Measurements from ENCODE around the gene GSTT2. TPM values are rescaled to one million over a fixed set of nuclear protein-coding genes. Genes with fewer than 3 reads are reported as not detected.
"Not testable (repeated sequence)": the region's sequence is repeated elsewhere in the genome, so short reads cannot be mapped to it uniquely, and the experiment has no call there.

GSTT2 gene
- 0.41 TPM for total RNA-seq

- FAIRE-seq; DNase-seq (ENCODE audit: low spot score in 2 of 2): not testable (repeated sequence)
Observed at GRCh38 chr22:23979557-23980240, at the start of gene GSTT2. Gene GSTT2 (plus strand): TSS chr22:23980134.

GRCh38 chr22:23938328-23939016, 41.5 kb upstream of the GSTT2 start:
- FAIRE-seq (no peak), DNase-seq (ENCODE audit: low spot score in 2 of 2) (no peak)

- no peak for FAIRE-seq
- DNase-seq (ENCODE audit: low spot score in 2 of 2) = no peak
Observed at GRCh38 chr22:23939017-23939357, 40.9 kb upstream of the GSTT2 start.

GRCh38 chr22:23940166-23940565, 39.8 kb upstream of the GSTT2 start:
- FAIRE-seq; DNase-seq (ENCODE audit: low spot score in 2 of 2): not testable (repeated sequence)

- not testable (repeated sequence) for FAIRE-seq
Observed at GRCh38 chr22:23947391-23947790, 32.5 kb upstream of the GSTT2 start.

DNA sequence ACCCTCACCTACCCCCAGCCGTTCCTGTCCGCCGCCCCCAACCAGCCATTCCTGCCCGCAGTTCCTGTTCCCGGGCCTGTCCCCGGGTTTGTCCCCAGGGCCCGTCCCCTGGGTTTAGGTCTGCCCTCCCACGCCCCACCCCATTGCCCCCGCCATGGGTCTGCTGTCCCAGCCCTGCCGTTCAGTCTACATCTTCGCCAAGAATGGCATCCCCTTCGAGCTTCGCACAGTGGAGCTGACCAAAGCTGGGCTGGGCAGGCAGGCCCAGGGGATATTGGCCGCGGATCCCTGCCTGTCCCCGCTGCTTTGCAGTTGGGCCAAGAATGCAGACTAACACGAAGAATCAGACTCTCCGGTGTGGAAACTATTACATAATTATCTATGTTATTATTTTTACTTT, 30.2 kb upstream of the GSTT2 start:
- FAIRE-seq; DNase-seq (ENCODE audit: low spot score in 2 of 2): not testable (repeated sequence)

More at GRCh38 chr22:23947391-23947790, 32.5 kb upstream of the GSTT2 start:
- not testable (repeated sequence) for DNase-seq (ENCODE audit: low spot score in 2 of 2)

DNA sequence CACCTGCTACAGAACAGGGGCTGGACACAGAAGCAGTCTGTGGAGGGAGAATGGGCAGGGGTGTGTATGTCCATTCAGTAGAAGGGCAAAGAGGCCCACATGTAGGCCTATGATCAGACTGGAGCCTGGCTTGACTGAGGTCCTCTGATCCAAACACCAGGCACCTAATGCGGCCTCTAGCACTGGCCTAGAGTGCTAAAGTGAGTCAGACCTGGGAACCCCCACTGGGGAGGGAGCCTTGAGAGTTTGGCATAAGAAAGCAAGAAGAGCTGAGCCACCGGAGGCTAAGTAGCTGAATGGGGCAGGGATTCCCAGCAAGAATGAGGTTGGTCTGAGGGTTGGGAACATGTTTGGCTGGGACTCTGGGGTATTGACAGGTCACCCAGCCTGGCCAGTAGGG, 28.6 kb upstream of the GSTT2 start:
- not testable (repeated sequence) for FAIRE-seq; DNase-seq (ENCODE audit: low spot score in 2 of 2)

- FAIRE-seq; DNase-seq (ENCODE audit: low spot score in 2 of 2): not testable (repeated sequence)
Observed at GRCh38 chr22:23952794-23953405, 27.0 kb upstream of the GSTT2 start.

- not testable (repeated sequence) for DNase-seq (ENCODE audit: low spot score in 2 of 2); FAIRE-seq
Observed at GRCh38 chr22:23953485-23953884, 26.4 kb upstream of the GSTT2 start.

GRCh38 chr22:23954193-23954990, 25.5 kb upstream of the GSTT2 start:
- not testable (repeated sequence) for DNase-seq (ENCODE audit: low spot score in 2 of 2); FAIRE-seq

- not testable (repeated sequence) for DNase-seq (ENCODE audit: low spot score in 2 of 2); FAIRE-seq
Observed at GRCh38 chr22:23954991-23955305, 25.0 kb upstream of the GSTT2 start.

GRCh38 chr22:23955886-23956285, 24.0 kb upstream of the GSTT2 start:
- not testable (repeated sequence) for FAIRE-seq; DNase-seq (ENCODE audit: low spot score in 2 of 2)

DNA sequence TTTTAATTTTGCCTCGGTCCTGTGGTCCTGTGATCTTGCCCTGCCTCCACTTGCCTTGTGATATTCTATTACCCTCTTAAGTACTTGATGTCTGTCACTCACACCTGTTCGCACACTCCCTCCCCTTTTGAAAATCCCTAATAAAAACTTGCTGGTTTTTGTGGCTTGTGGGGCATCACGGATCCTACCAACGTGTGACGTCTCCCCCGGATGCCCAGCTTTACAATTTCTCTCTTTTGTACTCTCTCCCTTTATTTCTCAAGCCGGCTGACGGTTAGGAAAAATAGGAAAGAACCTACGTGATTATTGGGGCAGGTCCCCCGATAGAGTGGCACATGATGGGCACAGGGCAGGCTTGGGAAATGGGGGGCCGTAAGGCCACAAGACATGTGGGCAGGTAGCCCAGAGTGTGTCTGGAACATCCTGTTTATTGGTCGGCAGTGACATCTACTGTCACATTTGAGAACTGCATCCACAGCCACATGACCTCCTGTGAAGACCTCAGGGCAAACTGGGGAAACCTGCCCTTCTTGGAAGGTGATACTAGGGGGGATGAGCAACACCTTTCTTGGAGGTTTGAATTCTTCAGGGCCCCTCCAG, 23.5 kb upstream of the GSTT2 start:
- not testable (repeated sequence) for FAIRE-seq
- peak; percentile 59 to 64 for DNase-seq (ENCODE audit: low spot score in 2 of 2)

DNA sequence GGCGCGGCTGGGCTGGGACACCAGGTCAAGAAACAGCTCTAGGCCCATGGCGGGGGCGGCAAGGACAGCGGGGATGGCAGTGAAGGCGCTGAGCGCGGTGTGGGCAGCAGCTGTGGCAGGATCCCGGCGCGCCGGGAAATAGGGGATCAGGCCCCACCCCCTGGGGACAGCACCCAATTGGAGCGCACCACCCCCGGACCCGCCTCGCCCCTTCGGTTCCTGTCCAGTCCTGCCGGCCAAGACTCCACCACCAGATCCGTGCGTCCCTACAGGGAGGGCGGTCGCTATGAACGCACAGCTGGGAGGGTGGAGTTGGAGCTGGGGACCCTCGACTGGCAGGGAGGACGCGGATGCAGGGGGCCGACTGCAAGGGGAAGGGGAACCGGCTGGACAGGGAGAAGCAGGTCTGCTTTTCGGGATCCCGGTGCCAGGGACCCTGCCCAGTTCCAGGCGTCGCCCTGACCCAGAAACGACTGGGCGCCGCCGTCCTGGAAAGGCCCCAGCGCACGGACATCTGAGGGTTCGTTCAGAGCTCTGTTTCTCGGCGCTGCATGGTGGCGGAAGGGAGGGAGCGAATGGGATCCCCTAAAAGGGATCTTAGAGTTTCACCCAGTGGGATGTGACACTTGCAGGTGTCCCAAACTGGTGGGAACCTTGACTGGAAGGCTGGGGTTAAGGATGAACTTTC, 18.7 kb upstream of the GSTT2 start, which contains the start of gene GSTT2B:
TSS of gene GSTT2B (minus strand) at position 112 of the 688 bp plus-strand sequence. CDS start at position 48, 64 bp downstream.
- FAIRE-seq; DNase-seq (ENCODE audit: low spot score in 2 of 2): not testable (repeated sequence)

- DNase-seq (ENCODE audit: low spot score in 2 of 2); FAIRE-seq: not testable (repeated sequence)
Observed at GRCh38 chr22:23966094-23966493, 13.8 kb upstream of the GSTT2 start.

GRCh38 chr22:23966568-23966967, 13.4 kb upstream of the GSTT2 start, which contains the start of gene DDTL:
Gene DDTL (plus strand): TSS chr22:23966888. CDS start chr22:23966915, 27 bp downstream.
- peak; percentile 87 for FAIRE-seq
- DNase-seq (ENCODE audit: low spot score in 2 of 2) = not testable (repeated sequence)

GRCh38 chr22:23969071-23969470, 10.9 kb upstream of the GSTT2 start:
- DNase-seq (ENCODE audit: low spot score in 2 of 2) = no peak
- no peak for FAIRE-seq

DNA sequence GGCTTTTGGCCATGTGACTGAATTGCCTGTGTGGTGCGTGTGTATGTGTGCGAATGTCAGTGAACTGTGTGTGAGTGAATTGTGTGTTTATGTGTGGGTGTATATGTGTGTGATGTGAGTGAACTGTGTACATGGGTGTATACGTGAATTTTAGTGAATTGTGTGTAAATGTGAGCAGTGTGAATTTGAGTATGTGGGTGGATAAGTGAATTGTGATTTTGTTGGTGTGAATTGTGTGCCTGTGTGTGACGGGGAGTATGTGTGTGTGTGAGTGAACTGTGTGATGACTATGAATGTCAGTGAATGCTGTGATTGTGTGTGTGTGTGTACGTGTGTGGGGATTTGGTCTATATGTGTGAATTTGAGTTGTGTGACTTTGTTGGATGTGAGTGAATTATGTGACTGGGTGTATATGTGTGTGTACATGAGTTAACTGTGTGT, 9.7 kb upstream of the GSTT2 start:
- FAIRE-seq (no peak), DNase-seq (ENCODE audit: low spot score in 2 of 2) (no peak)

DNA sequence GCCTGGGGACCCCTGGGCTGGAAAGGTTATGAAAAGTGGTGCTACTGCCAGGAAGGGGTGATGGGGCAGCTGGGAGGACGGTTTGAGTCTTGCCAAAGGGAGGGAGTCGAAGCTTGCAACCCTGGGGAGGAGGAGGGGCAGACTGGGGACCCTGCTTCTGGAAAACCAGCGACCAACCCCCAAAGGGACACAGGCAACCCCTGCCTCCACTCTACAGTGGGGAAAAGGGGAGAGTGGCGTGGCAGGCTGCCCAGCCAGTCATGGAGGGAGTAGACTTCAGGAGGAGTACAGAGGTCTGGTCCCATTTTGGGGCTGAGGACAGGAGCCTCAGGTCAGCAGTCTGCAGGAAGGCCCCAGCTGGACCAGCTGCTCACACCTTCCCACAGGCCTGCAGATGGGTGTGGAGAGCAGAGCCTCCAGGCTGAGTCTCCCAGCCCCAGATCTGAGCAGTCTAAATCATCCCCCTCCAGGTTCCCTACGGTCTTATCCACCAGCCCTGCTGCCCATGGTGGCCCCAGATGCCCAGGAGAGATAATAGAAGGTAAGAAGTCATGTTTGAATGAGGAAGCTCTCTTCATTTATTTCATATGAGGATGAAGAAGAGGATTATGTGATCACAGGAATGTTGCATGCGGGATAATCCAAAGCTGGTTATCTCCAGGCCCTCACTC, 9.0 kb upstream of the GSTT2 start:
- FAIRE-seq (no peak), DNase-seq (ENCODE audit: low spot score in 2 of 2) (no peak)

Measured in frontal cortex (tissue), 4 donors.